Neural progenitor cell (in vitro differentiated cells): Measurements from ENCODE around the gene RAB24.

ENCODE experiments used
- EZH2 ChIP-seq: fragments of 200-600 bp; sonication (generic); IDR thresholded peaks from 2 replicates; pipeline ENCODE4 v1.6.1; 2017; ENCODE audit warnings: antibody characterized with exemption, mild to moderate bottlenecking, moderate library complexity
- EZH2phosphoT487 ChIP-seq: fragments of 200-600 bp; sonication (generic); IDR thresholded peaks from 2 replicates; pipeline ENCODE4 v1.6.1; 2017; ENCODE audit warnings: antibody characterized with exemption
- TF ChIP-seq, protein P1 (sequence below): fragments of 200-600 bp; sonication (generic); IDR thresholded peaks from 2 replicates; pipeline ENCODE4 v1.5.1; 2017; ENCODE audit warnings: antibody characterized with exemption, mild to moderate bottlenecking

DNA sequence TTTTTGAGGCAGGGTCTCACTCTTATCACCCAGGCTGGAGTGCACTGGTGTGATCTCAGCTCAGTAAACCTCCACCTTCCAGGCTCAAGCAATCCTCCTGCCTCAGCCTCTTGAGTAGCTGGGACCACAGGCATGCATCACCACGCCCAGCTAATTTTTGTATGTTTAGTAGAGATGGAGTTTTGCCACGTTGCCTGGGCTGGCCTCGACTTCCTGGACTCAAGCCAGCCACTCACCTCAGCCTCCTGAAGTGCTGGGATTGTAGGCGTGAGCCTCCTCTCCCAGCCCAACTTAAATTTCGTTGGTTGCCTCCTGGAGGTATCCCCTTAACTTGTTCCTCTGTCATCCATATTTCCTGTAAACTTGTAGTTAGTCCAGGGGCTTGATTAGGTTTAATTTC, 47.2 kb downstream of the RAB24 start:
- TF ChIP-seq, protein P1, sequence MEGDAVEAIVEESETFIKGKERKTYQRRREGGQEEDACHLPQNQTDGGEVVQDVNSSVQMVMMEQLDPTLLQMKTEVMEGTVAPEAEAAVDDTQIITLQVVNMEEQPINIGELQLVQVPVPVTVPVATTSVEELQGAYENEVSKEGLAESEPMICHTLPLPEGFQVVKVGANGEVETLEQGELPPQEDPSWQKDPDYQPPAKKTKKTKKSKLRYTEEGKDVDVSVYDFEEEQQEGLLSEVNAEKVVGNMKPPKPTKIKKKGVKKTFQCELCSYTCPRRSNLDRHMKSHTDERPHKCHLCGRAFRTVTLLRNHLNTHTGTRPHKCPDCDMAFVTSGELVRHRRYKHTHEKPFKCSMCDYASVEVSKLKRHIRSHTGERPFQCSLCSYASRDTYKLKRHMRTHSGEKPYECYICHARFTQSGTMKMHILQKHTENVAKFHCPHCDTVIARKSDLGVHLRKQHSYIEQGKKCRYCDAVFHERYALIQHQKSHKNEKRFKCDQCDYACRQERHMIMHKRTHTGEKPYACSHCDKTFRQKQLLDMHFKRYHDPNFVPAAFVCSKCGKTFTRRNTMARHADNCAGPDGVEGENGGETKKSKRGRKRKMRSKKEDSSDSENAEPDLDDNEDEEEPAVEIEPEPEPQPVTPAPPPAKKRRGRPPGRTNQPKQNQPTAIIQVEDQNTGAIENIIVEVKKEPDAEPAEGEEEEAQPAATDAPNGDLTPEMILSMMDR, result no peak
- TF ChIP-seq EZH2 (no peak), EZH2phosphoT487 (no peak)
